ENCODE data around the gene AK9.
"Not testable (repeated sequence)": the region's sequence is repeated elsewhere in the genome, so short reads cannot be mapped to it uniquely, and the experiment has no call there.

AK9 gene

DNA sequence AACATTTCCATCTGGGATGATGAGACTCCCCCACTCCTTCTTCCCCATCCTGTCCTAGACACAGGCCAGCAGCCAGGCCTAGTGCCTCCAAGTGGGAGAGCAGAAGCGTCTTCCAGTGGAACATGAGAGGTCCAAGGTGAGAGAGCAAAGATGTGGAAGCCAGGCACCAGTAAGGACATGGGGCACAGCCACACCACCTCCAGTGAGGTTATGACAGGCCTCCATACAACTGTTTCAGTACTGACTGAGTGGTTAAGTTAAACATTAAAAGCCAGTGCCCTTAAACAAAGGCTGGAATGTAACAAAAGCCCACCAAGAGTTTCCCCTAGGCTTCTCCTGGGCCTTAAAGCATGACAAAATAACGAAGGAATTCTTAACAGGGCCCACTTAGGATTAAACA, 213.3 kb downstream of the AK9 start:
- no peak for DNase-seq

DNA sequence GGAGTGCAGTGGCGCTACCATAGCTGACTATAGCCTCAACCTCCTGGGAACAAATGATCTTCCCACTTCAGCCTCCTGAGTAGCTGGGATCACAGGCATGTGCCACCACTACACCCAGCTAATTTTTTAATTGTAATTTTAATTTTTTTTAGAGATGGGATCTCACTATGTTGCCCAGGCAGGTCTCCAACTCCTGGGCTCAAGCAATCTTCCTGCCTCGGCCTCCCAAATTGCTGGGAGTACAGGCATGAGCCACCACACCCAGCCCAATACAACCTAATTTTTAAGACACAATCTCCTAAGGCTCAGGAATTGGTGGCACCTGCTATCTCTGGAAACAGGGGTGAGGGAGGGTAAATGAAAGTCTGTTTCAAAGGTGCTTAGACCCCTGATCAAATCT, 213.8 kb downstream of the AK9 start:
- no peak for DNase-seq

DNA sequence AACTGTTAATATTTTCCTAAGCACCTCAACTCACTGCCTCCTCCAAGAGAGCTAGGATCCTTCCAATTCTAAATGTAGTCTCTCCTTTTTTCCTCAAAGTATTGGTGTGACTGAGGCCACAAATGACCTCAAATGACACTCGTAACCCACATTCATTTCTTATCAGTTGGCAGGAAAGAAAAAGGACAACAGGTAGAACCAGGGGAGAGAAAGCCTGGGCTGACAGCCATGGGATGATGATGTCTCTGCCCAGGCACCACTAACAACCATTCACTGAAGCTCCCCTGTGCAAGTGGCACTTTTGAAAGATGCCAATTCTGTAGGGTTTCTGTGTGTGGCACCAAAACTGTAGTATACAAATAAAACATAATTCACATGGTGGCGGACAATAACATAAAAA, 215.4 kb downstream of the AK9 start:
- DNase-seq, result no peak

DNA sequence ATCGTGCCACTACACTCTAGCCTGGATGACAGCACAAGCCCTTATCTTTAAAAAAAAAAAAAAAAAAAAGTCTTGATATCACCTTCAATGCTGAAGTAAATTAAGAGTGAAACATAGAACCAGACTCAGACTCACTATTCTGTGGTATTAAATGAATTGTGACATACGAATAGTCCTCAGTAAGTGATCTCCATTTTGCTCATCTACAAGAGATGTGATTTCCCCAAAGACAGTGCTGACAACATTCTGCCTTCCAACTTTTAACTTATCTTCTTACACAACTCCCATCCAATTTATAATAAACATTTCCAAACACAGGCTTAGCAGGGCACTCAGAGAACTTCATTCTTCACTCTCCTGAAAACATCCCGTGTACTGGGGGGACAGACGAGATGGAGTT, 216.0 kb downstream of the AK9 start:
- DNase-seq, result no peak

DNA sequence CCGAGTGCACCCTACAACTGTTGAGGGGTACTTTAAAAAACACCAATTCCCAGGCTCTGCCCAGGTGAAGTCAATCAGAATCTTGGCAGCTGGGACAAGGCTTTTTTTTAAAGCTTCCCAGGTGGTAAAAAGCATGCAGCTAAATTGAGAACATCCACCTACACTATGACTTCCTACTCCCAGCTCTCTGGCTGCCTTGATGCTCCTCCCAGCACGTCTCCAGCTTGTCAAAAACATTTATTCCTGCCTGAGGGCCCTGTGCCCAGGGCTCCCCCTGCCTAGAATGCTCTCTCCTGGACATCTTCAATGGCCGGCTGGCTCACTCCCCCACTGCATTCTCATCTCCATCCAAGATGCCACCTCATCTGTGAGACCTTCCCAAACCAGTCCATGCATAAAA, 217.9 kb downstream of the AK9 start:
- DNase-seq, result no peak

DNA sequence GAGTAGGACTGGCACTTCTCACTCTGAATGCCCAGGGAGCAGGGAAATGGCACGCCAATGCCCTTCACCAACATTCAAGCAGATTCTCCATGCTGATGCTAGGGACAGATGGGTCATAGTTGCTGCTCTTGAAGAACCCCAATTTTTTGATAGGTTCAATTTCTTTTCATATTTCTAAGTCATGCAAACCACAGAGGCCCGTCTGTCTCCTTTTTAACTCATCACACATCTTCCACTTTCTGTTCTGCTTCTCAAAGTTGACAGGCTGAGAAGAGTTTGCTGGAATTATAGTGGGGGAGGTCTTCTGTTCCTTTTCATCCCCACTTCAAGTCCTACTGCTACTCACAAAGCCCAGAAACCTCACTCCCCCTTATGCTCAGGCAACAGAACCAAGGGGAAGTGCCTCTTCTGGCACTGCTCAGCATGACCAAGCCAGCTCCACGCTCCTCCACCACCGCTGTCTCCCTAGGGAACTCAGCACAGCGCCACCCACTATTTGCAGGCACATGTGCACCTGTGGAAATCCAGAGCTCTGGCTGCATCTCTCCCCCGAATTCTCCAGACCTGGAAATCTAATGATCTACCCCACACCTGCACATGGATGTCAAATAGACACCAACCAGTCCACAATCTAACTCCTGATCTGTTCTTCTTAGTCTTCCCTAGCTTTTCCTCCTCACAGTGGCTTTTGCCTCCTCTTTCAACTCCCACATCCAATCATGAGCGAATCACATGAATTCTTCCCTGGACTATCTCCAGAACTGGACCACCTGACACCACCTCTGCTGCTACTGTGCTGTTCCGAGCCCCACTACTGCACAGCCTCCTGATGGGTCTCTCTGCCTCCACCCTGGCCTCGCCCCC, 218.6 kb downstream of the AK9 start:
- DNase-seq, result no peak

DNA sequence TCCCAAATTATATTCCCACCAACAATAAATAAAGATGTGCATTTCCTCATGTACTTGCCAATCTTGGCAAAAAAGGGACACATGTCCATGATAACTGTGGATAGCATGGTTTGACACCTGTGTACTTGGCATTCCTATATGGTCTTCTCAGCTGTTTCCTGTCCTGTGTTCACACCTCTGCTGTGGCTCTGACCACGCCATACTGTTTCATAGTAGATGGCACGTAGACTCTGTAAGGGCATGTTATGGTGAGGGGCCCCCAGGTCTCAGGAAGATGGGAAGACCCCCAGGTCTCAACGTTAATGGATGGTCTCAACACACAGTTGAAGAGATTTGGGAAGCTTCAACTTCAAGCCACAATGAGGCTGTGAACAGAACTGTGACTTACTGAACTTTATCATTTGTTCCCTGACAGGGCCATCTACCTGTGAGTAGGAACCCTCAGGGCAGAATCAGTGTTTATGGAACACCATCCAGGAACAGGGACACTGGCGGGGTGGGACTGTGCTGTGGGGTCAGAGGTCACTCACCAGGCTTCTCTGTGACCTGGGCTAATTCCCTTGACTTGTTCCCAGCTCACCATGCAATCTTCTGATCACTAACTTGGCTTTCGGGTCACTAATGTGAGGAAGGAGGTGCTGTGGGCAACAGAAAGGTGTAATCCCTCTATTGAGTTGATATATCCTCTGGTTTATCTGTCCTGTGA, 219.7 kb downstream of the AK9 start:
- no peak for DNase-seq

DNA sequence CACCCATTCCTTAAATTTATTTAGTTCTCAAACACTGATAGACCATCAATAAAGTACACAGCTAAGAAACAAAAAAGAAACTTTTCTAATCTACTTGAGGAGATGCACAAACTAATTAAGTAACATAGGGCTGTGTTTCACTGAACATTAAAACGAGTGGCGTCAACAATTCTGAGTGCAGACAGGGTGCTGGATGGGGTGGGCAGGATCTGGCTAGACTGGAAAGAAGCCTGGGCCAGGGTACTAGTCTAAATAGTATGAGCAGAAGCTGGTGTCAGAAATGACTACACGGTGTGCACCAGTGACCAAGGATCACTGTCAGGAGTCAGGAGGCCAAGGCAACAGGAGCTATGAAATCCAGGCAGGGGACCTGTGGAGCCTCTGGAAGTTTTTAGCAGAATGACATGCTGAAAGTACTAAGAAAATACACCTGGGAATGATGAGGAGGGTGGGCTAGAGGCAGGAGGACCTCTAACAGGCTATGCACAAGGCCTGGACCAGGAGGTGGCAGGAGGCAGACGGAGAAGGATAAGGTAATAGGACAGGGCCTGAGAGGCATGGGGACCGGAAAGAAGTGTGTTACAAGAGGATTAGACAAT, 221.3 kb downstream of the AK9 start:
- DNase-seq, result no peak

DNA sequence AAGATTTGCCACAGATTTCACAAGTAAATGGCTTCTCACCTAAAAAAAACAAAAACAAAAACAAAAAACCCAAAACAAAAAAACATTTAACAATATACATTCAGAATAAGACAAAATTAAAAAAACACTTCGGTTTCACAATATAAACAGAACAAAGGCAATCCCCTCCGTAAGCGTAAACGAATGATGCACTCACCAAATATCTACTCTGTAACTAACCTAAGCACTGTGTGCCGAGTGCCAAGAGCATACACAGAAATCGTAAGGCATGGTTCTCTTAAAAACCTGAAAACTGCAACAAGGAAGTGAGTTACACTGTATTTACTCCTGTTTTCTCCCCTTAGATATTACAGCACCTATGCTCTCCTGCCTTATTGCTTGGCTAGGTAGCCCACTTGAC, 223.3 kb downstream of the AK9 start:
- no peak for DNase-seq

DNA sequence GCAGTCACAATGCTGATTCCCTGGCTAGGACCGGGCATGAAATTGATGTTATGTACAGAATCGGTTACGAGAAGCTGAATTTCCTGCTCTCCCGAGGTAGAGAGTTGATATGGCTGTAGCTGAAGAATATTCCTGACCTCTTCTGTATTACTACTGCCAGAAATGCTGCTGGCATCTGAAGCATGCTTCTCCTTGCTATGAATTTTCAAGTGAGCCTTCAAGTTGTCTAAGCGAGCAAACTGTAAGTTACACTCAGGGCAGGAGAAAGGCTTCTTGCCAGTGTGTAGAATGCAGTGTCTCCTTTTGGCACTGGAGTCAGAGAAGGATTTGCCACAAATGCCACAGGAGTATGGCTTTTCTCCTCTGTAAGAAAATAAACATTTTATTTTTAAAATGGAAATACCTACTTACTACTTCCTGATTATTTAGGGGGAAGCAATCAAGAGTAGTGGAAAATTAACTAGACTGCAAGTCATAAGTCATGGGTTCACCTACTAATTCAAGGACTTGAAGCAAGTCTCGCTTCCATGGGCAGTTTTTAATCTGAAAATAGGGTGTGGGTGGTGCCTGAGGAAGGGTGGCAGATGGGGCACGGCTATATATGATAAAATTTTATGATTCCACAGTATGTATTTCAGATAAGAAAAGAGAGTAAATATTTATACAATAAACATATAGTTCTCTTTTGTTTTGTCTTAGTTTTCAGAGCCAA, 224.6 kb downstream of the AK9 start:
- DNase-seq, result no peak

DNA sequence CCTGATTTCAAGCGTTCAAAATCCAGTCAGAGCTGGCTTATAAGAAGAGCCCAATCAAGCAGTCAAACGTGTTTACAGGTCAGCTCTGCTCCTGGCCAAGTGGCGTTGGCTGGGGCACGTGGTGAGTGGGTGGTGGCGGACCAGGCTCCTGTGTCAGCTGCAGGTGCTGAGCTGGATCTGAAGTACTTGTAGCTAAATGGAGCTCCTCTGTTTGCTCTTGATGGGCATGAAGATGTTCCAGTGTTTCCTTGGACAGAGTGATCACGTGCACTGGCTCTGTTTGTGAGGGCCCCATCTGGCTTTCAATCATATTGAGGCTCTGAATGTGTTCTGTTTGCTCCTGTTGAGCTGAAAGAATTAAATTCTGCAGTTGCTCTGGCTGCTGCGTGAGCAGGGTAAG, 225.2 kb downstream of the AK9 start:
- DNase-seq, result no peak

DNA sequence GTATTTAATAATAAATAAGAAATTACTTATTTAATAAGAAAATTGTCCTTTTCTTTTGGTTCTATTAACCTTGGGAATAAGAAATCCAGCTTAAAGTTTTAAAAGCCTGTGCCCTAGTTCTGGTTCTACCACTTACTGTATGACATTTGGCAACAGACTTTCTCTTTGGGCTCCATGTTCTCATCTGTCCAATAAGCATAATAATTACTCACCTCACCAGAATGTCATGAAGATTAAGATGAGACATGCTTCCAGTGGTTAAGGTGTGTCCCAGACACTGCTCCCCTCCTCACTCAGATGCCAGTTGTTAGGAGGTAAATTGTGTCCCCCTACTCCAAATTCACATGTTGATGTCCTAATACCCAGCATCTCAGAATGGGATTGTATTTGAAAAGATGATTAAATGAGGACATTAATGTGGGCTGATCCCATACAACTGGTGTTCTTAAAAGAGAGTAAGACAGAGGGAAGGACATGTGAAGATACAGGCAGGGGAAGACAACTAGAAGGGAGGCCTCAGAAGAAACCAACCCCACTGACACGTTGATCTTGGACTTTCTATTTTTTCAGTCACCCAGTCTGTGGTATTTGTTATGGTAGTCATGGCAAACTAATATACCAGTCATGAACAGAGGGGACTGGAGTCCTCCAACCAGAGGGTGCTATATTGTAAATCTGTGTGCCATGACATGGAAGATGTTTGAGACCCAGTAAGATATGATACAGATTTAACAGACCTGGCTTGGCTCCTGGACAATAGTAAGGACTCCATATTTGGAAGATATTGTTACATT, 229.1 kb downstream of the AK9 start:
- no peak for DNase-seq

DNA sequence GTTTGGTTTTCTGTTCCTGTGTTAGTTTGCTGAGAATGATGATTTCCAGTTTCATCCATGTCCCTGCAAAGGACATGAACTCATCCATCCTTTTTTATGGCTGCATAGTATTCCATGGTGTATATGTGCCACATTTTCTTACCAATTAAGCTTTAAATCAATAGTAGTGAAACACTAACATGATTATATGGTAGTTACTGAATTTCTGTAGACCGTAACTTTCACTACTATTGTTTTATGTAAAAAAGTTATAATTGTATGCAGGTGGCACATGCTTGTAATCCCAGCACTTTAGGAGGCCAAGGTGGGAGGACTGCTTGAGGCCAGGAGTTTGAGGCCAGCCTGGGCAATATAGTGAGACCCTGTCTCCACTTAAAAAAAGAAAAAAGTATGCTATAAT, 229.8 kb downstream of the AK9 start:
- not testable (repeated sequence) for DNase-seq

DNA sequence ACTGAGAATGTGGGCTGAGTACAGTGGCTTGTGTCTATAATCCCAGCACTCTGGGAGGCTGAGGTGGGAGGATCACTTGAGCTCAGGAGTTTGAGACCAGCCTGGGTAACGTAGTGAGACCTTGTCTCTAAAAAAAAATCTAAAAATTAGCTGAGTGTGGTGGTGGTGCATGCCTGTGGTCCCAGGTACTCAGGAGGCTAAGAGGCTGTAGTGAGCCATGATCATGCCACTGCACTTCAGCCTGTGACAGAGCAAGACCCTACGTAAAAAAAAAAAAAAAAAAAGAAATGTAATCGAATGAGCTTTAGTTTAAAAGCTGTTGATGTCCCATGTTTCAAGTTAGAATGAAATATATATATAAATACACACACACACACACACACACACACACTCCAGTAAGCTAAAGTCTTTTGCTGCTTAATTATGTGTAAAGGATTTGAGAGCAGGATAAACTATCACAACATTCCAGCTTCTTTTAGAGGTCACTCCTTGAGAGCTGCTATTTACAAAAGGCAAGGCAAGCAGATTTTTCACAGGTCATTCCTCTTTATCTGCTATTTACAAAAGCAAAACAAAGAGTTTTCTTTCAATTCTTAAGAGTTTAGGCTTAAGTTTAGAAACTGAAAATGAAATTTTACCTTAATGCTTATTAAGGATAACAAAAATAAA, 230.7 kb downstream of the AK9 start:
- DNase-seq, result no peak

DNA sequence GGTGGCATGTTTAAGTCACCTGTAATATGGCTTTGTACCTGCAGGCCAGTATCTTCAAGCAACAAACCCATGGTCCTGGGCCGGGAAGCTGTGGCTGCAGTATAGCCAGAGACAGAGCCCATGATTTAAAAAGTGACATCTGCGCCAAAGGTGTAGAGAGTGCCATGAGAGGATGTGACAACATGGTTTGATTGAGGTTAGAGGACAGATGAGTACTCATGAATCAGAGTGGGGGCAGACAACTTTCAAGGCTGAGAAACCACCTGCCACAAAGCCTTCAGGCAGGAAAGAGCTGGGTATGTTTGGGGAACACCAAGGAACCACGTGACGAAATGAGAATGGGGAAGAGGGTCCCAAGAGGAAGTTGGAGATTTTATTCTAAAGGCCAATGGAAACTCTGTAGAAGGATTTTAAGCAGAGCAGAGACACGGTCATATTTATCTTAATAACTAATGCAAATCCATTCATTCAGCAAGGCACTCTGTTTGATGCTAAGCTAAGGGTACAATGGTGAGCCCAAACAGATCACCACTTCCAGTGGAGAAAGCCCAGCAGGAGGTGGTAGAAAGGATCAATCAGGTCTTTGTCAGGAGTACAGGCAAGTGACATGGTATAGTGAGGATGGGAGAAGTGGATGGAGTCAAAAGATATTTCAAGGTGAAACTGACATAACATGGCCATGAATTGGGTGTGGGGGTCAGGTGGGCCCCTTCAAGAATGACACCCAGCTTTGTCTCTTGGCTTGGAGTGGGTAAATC, 232.0 kb downstream of the AK9 start:
- no peak for DNase-seq

DNA sequence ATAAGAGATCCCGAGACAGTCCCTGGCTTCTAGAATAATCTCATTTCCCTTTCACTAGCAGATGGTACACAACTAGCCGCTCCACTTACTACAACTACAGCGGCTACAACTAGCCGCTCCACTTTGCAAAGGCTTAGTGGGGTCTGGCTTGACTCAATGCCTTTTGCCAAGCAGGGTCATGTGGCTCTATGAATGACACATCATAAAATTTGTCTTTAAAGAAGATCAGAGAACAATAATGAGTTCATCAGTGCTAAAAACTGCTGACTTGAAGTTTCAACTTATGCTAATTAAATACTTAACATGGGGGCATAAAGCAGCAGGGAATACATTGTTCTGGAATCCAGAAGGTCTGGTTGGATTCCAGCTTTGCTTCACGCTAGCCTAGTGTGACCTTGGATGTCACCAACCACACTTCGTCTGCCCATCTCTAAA, 233.4 kb downstream of the AK9 start:
- DNase-seq, result no peak

DNA sequence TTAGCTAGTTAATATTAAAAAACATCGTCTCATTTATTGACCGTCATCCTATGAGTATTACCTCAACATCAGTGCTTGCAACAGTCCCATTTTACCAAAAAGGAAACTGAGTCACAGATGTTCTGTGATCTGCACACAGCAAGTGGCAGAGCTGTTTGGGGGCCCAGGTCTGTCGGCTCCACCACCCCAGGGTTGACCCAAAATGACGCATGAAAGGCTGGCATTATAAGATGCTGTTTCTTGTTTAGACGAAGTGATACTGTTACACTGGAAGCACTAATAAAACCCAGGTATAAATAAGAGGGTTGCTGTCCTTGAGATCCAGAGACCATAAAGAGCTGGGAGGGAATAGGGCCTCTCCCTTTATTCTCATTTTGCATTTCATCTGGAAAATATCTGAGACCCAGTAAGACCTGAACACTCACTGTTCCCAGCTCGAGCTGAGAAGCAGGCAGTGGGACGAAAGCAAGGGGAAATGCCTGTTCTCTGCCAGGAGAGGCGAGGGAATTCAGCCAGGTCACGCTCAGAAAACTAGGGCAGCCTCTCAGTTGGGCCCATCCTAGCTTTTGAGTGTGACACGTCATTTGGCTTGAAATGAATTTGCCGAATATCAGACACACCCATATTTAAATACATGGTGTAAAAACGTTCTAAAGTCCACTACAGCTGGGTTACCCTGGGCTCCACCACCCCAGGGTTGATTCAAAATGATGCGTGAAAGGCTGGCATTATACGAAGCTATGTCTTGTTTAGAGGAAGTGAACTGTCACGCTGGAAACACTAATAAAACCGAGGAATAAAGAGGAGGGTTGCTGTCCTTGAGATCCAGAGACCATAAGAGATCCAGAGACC, 234.1 kb downstream of the AK9 start:
- DNase-seq, result no peak

DNA sequence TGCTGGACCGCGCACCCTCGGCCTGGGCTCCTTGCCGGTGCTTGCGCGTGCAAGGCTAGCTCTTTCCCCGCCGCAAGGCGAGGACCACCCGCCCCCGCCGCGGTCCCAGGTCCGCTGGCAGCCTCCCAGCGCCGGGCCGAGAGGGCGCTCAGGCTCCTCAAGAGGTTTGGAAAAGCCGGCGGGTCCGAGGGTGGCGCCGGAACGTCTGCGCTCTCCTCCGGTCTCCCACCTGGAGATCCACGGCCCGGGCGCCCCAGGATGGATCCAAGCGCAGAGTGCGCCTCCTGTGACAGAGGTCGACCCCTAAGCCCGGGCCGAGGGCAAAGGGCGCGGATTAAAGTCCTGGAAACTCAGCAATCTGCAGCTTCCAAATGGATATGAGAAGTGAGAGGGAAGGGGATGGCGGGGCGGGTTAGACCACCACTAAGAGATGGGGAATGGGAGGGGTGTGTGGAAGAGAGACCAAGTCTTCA, 234.9 kb downstream of the AK9 start:
- DNase-seq, result no peak

DNA sequence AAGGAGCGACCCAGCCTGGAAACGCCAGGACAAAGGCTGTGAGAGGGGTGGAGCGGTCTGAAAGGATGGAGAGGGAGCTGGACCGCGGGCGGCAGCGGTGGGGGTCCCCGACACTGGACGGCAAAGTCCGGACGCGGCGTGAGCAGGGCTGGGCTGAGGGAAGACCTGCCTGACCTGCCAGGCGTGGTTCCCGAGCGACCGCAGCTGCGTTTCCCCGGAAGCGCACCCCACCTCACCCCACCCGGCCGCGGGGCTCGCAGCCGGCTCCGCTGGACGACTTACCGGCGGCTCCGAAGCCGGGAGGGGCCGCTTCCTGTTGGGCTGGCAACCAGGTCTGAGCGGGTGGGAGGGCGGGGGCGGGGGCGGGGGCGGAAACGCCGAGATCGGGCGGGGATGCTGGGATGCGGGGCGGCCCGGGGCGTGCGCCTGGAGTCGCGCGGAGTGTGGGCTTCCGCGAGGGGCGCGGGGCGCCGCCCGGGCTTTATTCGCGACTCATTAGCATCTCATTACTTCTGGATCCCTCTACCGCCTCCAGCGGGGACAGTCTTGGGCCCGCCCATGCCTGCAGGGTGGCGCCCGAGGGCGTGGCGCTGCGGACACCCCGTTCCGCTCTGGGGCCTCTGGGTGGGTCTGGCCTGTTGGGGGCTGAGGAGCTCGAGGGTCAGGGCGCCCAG, 235.4 kb downstream of the AK9 start, which contains the start of gene MICAL1:
Gene MICAL1 (minus strand): TSS at position 336 of the 674 bp plus-strand sequence. CDS start 1,576 bp downstream, outside the sequence.
- DNase-seq, result peak; percentile 42
